NCI-H524 (cell line): ENCODE data around the gene CHD9.
"Not testable (repeated sequence)": the region's sequence is repeated elsewhere in the genome, so short reads cannot be mapped to it uniquely, and the experiment has no call there.

Source experiments
- DNase-seq, 2 experiments: peaks; one replicate each; lab custom pipeline; 2025; lab: John Stamatoyannopoulos, UW

The CHD9 gene, protein sequence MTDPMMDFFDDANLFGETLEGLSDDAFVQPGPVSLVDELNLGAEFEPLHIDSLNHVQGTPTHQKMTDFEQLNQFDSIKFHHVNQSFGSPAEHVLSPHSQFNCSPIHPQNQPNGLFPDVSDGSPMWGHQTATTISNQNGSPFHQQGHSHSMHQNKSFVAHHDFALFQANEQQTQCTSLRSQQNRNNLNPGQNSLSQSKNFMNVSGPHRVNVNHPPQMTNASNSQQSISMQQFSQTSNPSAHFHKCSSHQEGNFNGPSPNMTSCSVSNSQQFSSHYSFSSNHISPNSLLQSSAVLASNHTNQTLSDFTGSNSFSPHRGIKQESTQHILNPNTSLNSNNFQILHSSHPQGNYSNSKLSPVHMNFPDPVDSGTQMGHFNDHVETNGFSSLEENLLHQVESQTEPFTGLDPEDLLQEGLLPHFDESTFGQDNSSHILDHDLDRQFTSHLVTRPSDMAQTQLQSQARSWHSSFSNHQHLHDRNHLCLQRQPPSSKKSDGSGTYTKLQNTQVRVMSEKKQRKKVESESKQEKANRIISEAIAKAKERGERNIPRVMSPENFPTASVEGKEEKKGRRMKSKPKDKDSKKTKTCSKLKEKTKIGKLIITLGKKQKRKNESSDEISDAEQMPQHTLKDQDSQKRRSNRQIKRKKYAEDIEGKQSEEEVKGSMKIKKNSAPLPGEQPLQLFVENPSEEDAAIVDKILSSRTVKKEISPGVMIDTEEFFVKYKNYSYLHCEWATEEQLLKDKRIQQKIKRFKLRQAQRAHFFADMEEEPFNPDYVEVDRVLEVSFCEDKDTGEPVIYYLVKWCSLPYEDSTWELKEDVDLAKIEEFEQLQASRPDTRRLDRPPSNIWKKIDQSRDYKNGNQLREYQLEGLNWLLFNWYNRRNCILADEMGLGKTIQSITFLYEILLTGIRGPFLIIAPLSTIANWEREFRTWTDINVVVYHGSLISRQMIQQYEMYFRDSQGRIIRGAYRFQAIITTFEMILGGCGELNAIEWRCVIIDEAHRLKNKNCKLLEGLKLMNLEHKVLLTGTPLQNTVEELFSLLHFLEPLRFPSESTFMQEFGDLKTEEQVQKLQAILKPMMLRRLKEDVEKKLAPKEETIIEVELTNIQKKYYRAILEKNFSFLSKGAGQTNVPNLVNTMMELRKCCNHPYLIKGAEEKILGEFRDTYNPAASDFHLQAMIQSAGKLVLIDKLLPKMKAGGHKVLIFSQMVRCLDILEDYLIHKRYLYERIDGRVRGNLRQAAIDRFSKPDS (N-terminal part only)

DNA sequence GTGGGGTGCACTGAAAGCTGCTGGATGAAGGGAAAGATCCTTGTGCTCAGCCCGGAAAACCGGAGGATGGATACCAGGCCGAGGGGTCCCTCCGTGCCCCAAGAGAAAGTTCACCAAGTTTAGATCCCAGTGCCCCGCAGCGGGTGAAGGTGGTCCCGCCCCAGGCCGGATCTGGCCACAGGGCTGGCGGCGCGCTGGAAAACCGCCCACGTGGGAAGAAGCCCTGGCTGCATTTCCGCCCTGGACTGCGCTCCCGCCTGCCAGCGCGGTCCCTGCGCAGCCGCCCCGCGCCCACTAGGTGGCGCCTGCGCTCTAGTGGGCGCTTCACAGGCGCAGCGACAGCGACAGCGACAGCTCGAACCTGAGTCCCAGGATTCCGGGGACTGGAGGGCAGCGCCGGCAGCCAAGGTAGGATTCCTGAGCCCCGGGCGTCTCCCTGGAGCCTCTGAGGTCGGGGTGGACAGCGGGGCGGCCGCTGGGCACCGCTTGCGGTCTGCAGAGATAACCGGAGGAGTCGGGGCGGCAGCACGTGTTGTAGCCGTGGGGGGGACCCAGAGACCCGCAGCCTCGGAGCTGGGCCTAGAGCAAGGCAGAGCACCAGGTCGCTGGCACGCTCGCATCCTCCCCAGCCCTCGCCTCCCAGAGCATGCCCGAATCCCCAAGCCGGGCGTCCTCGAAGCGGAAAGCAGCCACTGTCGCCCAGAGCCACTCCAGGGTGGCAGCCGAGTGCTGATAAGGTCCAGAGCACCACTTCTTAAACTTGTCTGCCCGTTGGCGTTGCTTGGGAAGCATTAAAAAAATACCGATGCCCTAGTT lies at the start of gene CHD9:
CHD9 (plus strand) TSS at position 322 of the 816 bp plus-strand sequence. CDS start 101,099 bp downstream, outside the sequence.
- peak; percentile 94 to 95 for DNase-seq

DNA sequence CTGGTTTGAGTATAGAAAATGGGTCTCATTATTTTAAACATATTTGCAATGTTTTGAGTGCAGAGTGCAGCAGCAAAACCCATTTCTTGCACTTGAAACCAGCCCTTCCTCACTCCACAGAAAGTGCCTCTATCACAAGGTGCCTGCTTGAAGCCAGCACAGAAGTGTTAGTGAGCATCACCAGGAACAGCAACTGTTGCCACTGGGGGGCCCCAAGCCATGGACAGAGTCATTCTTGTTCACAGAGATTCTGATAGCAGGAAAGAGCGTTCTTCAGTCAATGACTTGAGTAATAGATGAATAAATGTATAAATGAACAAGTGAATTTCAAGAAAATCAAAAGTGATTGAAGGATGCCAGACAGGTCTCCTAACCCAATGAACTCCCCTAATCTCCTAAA lies 47.7 kb upstream of the CHD9 start:
- no peak for DNase-seq

DNA sequence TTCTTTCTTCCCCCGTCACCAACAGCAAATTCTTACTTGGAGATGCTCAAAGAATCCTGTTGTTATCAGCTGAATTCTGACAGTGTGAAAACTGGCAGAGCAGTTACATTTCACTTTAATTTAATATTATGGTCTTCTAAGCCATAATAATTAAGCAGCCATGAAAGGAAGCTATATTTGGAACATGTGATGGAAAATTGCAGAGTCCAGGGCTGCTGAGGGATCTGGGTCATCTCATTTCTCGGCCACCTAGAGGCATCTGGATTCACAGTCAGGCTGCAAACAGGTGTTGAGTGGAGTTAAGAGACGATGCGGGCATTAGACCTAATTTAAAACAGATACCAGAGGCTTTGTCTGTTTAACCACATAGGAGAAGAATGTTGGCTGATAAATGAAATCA lies 40.5 kb upstream of the CHD9 start:
- peak in 1 of 2 experiments; percentile 10 for DNase-seq

- DNase-seq, result no peak
Observed at GRCh38 chr16:53018834-53019416, 35.9 kb upstream of the CHD9 start.

GRCh38 chr16:53022374-53022773 lies 32.4 kb upstream of the CHD9 start:
- peak; percentile 51 to 74 for DNase-seq

- DNase-seq, result no peak
Observed at GRCh38 chr16:53024045-53024444, 30.7 kb upstream of the CHD9 start.

- DNase-seq, result no peak
Observed at GRCh38 chr16:53029971-53030370, 24.8 kb upstream of the CHD9 start.

GRCh38 chr16:53031323-53031942 lies 23.4 kb upstream of the CHD9 start:
- no peak for DNase-seq

GRCh38 chr16:53034306-53034705 lies 20.5 kb upstream of the CHD9 start:
- DNase-seq, result no peak

GRCh38 chr16:53035176-53035942 lies 19.4 kb upstream of the CHD9 start:
- no peak for DNase-seq

DNA sequence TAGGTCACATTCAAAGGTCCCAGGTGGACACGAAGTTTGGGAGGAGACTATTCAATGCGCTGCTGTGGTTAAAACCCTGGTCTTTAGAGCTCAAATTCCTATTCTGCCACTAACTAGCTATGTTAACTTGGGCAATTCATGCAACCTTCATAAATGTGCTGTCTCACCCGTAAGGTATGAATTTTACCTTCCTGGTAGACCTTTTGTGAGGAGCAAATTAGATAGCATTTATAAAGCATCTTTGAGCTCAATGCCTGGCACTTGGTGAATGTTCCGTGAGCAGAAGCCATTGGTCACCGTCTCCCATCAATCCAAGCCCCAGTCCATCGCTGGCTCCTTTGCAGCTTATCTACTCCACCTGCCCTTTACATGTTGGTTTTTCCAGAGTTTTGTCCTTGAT lies 18.7 kb upstream of the CHD9 start:
- DNase-seq, result no peak

DNA sequence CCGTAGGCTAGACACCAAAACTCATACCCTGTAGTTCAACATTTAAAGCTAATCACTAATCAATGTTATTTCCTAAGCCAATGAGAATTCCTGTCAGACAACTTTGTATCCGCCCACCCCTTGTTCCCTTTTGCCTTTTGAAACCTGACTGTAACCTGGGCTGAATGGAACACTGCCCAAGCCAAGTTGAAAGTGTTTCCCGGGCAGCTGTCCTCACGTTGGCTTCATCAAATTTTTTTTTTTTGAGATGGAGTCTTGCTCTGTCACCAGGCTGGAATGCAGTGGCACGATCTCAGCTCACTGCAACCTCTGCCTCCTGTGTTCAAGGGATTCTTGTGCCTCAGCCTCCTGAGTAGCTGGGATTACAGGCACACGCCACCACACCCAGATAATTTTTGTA lies 18.1 kb upstream of the CHD9 start:
- DNase-seq, result not testable (repeated sequence)

GRCh38 chr16:53040788-53041187 lies 14.0 kb upstream of the CHD9 start:
- no peak for DNase-seq

DNA sequence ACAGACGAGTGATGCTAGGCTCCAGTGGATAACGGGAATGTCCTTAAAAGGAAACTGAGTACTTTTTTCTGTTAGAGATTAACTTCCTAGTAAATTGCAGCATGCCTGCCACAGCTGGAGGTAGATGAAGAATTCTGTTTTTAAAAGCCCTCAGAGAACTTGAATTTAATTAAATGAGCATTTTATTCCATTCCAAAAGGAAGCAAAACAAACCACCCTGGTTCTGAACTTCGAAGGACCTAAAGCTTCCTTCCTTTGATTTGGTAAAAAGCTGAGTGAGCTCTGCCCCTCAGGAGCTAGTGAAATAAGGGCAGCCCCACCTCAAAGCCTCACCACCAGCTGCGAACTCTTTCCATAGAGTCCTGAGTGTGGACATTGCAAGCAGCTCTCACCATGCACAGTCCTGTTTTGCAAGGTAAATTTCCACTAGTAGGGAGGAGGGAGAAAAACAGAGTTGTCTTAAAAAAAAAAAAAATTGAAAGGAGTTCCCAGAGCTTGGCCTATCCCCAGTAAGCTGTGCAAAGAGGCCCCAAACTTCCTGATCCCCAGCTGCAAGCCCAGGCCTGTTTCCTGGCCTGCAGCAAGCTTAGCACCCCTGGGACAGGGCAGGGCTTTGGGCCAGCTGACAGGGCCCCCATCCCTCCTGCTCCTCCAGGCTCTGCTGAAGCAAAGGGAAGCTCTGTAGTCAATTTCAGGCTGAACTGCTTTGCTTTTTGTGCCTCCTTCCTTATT lies 13.3 kb upstream of the CHD9 start:
- DNase-seq, result peak in 1 of 2 experiments; percentile 9

- DNase-seq, result no peak
Observed at GRCh38 chr16:53042235-53042701, 12.5 kb upstream of the CHD9 start.

DNA sequence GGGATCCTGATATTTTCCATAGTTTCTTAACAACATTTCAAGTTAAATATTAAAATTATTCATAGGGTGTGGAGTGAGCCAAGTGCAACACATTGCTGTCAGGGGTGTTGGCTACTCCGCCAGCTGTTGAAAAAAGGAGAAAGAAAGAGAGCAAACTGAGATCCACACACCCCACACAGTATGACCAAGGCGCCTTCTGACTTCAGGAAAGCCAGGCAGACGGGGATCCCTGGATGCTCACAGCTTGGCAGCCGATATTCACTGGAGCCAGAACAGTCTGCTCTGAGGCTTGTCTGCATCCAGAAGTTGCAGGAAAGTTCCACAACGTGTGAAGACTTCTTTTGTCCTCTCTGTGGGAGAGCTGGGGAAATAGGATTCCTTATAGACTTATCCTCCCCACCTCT lies 11.4 kb upstream of the CHD9 start:
- DNase-seq, result no peak

- peak; percentile 33 to 60 for DNase-seq
Observed at GRCh38 chr16:53043986-53044601, 10.7 kb upstream of the CHD9 start.
